Upper lobe of right lung (tissue), 1 donor: ENCODE measurements around the gene WDR19. TPM values are rescaled to one million over a fixed set of nuclear protein-coding genes. Genes with fewer than 3 reads are reported as not detected.

ENCODE experiments used
- ATAC-seq: fragments of 200-7000 bp; cut with Tn5 transposase; one replicate; pipeline ENCODE4 v1.9.1; 2020; ENCODE audit warnings: mild to moderate bottlenecking, moderate library complexity
- DNase-seq: peaks from one replicate; pipeline ENCODE4 v3.0.0-alpha.2; 2020
- H3K27ac ChIP-seq: fragments of 200-600 bp; one replicate; pipeline ENCODE4 v1.8.0; 2022
- H3K27me3 ChIP-seq: fragments of 200-600 bp; one replicate; pipeline ENCODE4 v1.8.0; 2022; ENCODE audit warnings: mild to moderate bottlenecking
- H3K36me3 ChIP-seq: fragments of 200-600 bp; one replicate; pipeline ENCODE4 v1.8.0; 2022
- H3K4me1 ChIP-seq: fragments of 200-600 bp; one replicate; pipeline ENCODE4 v1.8.0; 2022
- H3K4me3 ChIP-seq: fragments of 200-600 bp; one replicate; pipeline ENCODE4 v1.8.0; 2022; ENCODE audit warnings: mild to moderate bottlenecking
- H3K9me3 ChIP-seq: fragments of 200-600 bp; one replicate; pipeline ENCODE4 v1.8.0; 2022
- CTCF ChIP-seq: fragments of 200-600 bp; IDR thresholded peaks from one replicate; pipeline ENCODE4 v1.8.0; 2022; ENCODE audit warnings: antibody characterized with exemption
- intact Hi-C: fragments of 100-400 bp; cut with DNase I; formaldehyde crosslinking; loops from one replicate; pipeline ENCODE4 v1.11.0; 2022
- total RNA-seq: library from RNA; stranded (reverse); fragmentation: NEBNext Ultra II Directional; extraction: Animal tissue kit (Norgen Biotek cat#: 25700); gene quantifications from one replicate; pipeline ENCODE4 v1.2.1, GENCODE V29; 2021
- donor health status: DM: no; HTN: yes; CAD: no; lungs with severe emphysema.

Gene WDR19
- total RNA-seq, 1 donor from 2014 or later = 32.9 TPM

- peaks cover 36% of the 10 kb centered on the region for H3K36me3 ChIP-seq
- intact Hi-C loops = no loop called here
- no peak for ATAC-seq
Measured at GRCh38 chr4:39233114-39233513, 50.8 kb downstream of the WDR19 start.

GRCh38 chr4:39233783-39234182 lies 51.5 kb downstream of the WDR19 start:
- H3K27me3 ChIP-seq = no peaks in the 10 kb centered on the region
- peaks cover 36% of the 10 kb centered on the region for H3K36me3 ChIP-seq
- H3K4me1 ChIP-seq = no peaks in the 10 kb centered on the region
- H3K4me3 ChIP-seq = no peak overlapping the region
- H3K9me3 ChIP-seq = no peaks in the 10 kb centered on the region
- no peak for DNase-seq
- TF ChIP-seq CTCF = no peak
- intact Hi-C loops = no loop called here
- ATAC-seq = no peak
- no peak overlapping the region for H3K27ac ChIP-seq

More at GRCh38 chr4:39233114-39233513, 50.8 kb downstream of the WDR19 start:
- no peak overlapping the region for H3K27ac ChIP-seq
- H3K4me1 ChIP-seq = no peaks in the 10 kb centered on the region
- no peak overlapping the region for H3K4me3 ChIP-seq
- no peaks in the 10 kb centered on the region for H3K9me3 ChIP-seq
- TF ChIP-seq CTCF = no peak
- DNase-seq = no peak
- H3K27me3 ChIP-seq = no peaks in the 10 kb centered on the region

GRCh38 chr4:39235021-39235420 lies 52.7 kb downstream of the WDR19 start:
- Histone ChIP-seq H3K4me3 (no peak overlapping the region), H3K36me3 (peaks cover 28% of the 10 kb centered on the region), H3K27me3 (no peaks in the 10 kb centered on the region), H3K9me3 (no peaks in the 10 kb centered on the region), H3K4me1 (no peaks in the 10 kb centered on the region), H3K27ac (no peak overlapping the region)
- DNase-seq = no peak
- no peak for TF ChIP-seq CTCF
- intact Hi-C loops = no loop called here
- no peak for ATAC-seq

GRCh38 chr4:39235696-39236095 lies 53.4 kb downstream of the WDR19 start:
- intact Hi-C loops = no loop called here
- peaks cover 24% of the 10 kb centered on the region for H3K36me3 ChIP-seq

GRCh38 chr4:39237179-39237578 lies 54.9 kb downstream of the WDR19 start:
- TF ChIP-seq CTCF = no peak
- Histone ChIP-seq H3K4me3 (no peak overlapping the region), H3K36me3 (peaks cover 20% of the 10 kb centered on the region), H3K27ac (no peak overlapping the region), H3K27me3 (no peaks in the 10 kb centered on the region), H3K4me1 (no peaks in the 10 kb centered on the region), H3K9me3 (no peaks in the 10 kb centered on the region)
- ATAC-seq = no peak
- DNase-seq = no peak
- intact Hi-C loops = no loop called here

More at GRCh38 chr4:39235696-39236095, 53.4 kb downstream of the WDR19 start:
- Histone ChIP-seq H3K27ac (no peak overlapping the region), H3K4me3 (no peak overlapping the region), H3K4me1 (no peaks in the 10 kb centered on the region), H3K9me3 (no peaks in the 10 kb centered on the region), H3K27me3 (no peaks in the 10 kb centered on the region)
- ATAC-seq (no peak), DNase-seq (no peak)
- TF ChIP-seq CTCF = no peak

- H3K4me1 ChIP-seq = no peaks in the 10 kb centered on the region
- H3K27ac ChIP-seq = no peak overlapping the region
- no peaks in the 10 kb centered on the region for H3K9me3 ChIP-seq
- no peak overlapping the region for H3K4me3 ChIP-seq
- H3K36me3 ChIP-seq = peaks cover 18% of the 10 kb centered on the region
- H3K27me3 ChIP-seq = no peaks in the 10 kb centered on the region
- no peak for ATAC-seq
- no peak for TF ChIP-seq CTCF
- intact Hi-C loops = no loop called here
- no peak for DNase-seq
Measured at GRCh38 chr4:39243462-39243861, 61.1 kb downstream of the WDR19 start.
